DOHH2 (cell line): ENCODE measurements around the gene HENMT1.
A peak's percentile ranks its signal among the peaks of the same experiment; 100 is the strongest.

Source experiments
- EZH2phosphoT487 ChIP-seq: fragments of 200-600 bp; sonication (generic); IDR thresholded peaks from 2 replicates; pipeline ENCODE4 v1.6.1; 2017; ENCODE audit warnings: borderline replicate concordance, mild to moderate bottlenecking, antibody characterized with exemption, low read length, moderate library complexity, mixed read lengths
- TF ChIP-seq, protein P1 (sequence below): fragments of 200-600 bp; sonication (generic); IDR thresholded peaks from one replicate; pipeline ENCODE4 v1.5.1; 2014; ENCODE audit warnings: antibody characterized with exemption, mild to moderate bottlenecking, low read depth, low read length; ENCODE audit not compliant: poor library complexity, severe bottlenecking

DNA sequence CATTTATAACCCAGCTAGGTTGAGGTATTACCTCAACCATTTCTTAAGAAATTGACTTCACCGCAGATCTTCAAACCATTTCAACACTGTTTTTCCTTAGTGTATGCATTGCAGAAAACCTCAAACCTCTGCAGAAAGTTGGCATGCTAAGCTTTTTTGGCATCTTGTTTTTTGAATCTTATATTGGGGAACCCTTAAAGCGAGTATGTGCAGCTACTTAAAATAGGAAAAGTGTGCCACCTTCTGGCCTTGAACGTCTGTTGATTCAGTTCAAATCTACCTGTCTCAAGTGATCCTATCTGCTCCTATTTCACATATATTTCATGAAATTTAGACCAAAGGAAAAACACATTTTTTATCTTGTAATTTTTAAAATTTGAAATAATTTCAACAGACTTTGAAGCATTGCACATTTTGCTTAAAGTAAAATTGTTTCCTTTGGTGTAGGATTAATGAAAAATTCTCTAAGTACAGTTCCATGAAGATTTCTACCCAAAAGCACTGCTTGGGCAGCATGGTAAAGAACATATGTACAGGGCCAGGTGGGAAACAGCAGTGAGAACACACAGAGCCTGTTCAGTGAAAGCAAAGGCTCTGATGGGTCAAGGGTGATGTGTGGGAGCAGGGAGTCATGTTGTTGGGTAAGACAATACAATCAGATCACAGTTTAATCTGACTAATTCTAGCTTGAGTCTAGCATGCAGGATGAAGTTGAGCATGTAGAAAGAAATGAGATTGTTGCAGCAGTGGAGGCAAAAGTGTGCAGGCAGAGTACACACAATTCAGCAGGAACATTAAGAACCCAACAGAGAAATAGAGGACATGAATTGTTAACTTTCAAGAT lies 17.2 kb downstream of the HENMT1 start:
- TF ChIP-seq, protein P1, sequence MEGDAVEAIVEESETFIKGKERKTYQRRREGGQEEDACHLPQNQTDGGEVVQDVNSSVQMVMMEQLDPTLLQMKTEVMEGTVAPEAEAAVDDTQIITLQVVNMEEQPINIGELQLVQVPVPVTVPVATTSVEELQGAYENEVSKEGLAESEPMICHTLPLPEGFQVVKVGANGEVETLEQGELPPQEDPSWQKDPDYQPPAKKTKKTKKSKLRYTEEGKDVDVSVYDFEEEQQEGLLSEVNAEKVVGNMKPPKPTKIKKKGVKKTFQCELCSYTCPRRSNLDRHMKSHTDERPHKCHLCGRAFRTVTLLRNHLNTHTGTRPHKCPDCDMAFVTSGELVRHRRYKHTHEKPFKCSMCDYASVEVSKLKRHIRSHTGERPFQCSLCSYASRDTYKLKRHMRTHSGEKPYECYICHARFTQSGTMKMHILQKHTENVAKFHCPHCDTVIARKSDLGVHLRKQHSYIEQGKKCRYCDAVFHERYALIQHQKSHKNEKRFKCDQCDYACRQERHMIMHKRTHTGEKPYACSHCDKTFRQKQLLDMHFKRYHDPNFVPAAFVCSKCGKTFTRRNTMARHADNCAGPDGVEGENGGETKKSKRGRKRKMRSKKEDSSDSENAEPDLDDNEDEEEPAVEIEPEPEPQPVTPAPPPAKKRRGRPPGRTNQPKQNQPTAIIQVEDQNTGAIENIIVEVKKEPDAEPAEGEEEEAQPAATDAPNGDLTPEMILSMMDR, result peak; percentile 68
- TF ChIP-seq EZH2phosphoT487, result no peak
